Brain microvascular endothelial cell (primary cell): ENCODE data around the gene DOCK4.

Experiments used
- DNase-seq: peaks from one replicate; pipeline ENCODE4 v3.0.0-alpha.2; 2020
- H3K27ac ChIP-seq: fragments of 250-450 bp; sonication (Bioruptor Pico); 2 replicates; pipeline ENCODE4 v1.5.1; 2020; ENCODE audit warnings: mild to moderate bottlenecking, moderate library complexity
- H3K27me3 ChIP-seq: fragments of 250-450 bp; sonication (Bioruptor Pico); replicated peaks from 2 replicates; pipeline ENCODE4 v1.5.1; 2020; ENCODE audit warnings: mild to moderate bottlenecking
- H3K36me3 ChIP-seq: fragments of 250-450 bp; sonication (Bioruptor Pico); replicated peaks from 2 replicates; pipeline ENCODE4 v1.5.1; 2020; ENCODE audit warnings: mild to moderate bottlenecking
- H3K4me3 ChIP-seq: 2 replicates; pipeline ENCODE4 v1.5.1; 2011; ENCODE audit warnings: low read depth, mild to moderate bottlenecking, control low read depth, low read length, moderate library complexity
- CTCF ChIP-seq: IDR thresholded peaks from 2 replicates; pipeline ENCODE4 v1.5.1; 2011; ENCODE audit warnings: low read depth, mild to moderate bottlenecking, moderate library complexity, low read length, control low read depth, inconsistent platforms; ENCODE audit errors: missing control alignments
- in situ Hi-C: cut with HindIII; loops from 2 replicates; pipeline ENCODE4 v1.10.0; 2017; ENCODE audit warnings: low sequenced_read_pairs, low pct_ligation_motif_present

DOCK4 gene

GRCh38 chr7:112152186-112152585 lies 54.0 kb downstream of the DOCK4 start:
- DNase-seq, result no peak
- in situ Hi-C loops, result no loop called here
- TF ChIP-seq CTCF, result no peak
- Histone ChIP-seq H3K36me3 (no peaks in the 10 kb centered on the region), H3K27ac (no peak overlapping the region), H3K4me3 (no peak overlapping the region), H3K27me3 (no peaks in the 10 kb centered on the region)

- Histone ChIP-seq H3K36me3 (no peaks in the 10 kb centered on the region), H3K27ac (no peak overlapping the region), H3K27me3 (no peaks in the 10 kb centered on the region), H3K4me3 (no peak overlapping the region)
- no peak for TF ChIP-seq CTCF
- DNase-seq, result no peak
- in situ Hi-C loops, result no loop called here
These were observed 55.2 kb downstream of the DOCK4 start for GRCh38 chr7:112150823-112151641.

- Histone ChIP-seq H3K36me3 (no peaks in the 10 kb centered on the region), H3K27me3 (no peaks in the 10 kb centered on the region), H3K27ac (no peak overlapping the region), H3K4me3 (no peak overlapping the region)
- DNase-seq, result no peak
- in situ Hi-C loops, result no loop called here
- no peak for TF ChIP-seq CTCF
These were observed 56.5 kb downstream of the DOCK4 start for GRCh38 chr7:112149734-112150133.

- DNase-seq, result no peak
- Histone ChIP-seq H3K4me3 (no peak overlapping the region), H3K27ac (no peak overlapping the region), H3K27me3 (no peaks in the 10 kb centered on the region), H3K36me3 (no peaks in the 10 kb centered on the region)
- in situ Hi-C loops, result no loop called here
- TF ChIP-seq CTCF, result no peak
These were observed 58.3 kb downstream of the DOCK4 start for GRCh38 chr7:112147793-112148361.

GRCh38 chr7:112145206-112145605 lies 61.0 kb downstream of the DOCK4 start:
- no peaks in the 10 kb centered on the region for H3K36me3 ChIP-seq
- TF ChIP-seq CTCF, result no peak
- in situ Hi-C loops, result no loop called here

More at GRCh38 chr7:112145206-112145605, 61.0 kb downstream of the DOCK4 start:
- DNase-seq, result no peak
- no peak overlapping the region for H3K27ac ChIP-seq
- H3K4me3 ChIP-seq, result no peak overlapping the region
- H3K27me3 ChIP-seq, result no peaks in the 10 kb centered on the region
